ENCODE measurements around the gene GNG2. TPM values are rescaled to one million over a fixed set of nuclear protein-coding genes. Genes with fewer than 3 reads are reported as not detected.

Gene GNG2
- 10 to 100 TPM in 1 of 4 donors, 1 to 10 TPM in 3; 3.9 to 10.7 (median 7.3) TPM for total RNA-seq

- Histone ChIP-seq H3K36me3 (no peaks in the 10 kb centered on the region), H3K4me3 (replicated peaks in 1 of 3) (peak within 1 kb of the TSS in 2 of 3 donors; percentile 13 to 33), H3K27ac (no peak within 1 kb of the TSS), H3K4me1 (peaks cover 0 to 10% of the 10 kb centered on the region in 2 donors), H3K27me3 (no peaks in the 10 kb centered on the region), H3K9me3 (no peaks in the 10 kb centered on the region)
- intact Hi-C loops (cut with DNase I), result no loop called here
- peak; percentile 70 to 79 for DNase-seq
- 2% methylated on average over 22 of the region's 22 CpGs for WGBS, 2 donors
- peak in 1 of 2 donors; percentile 50 for TF ChIP-seq POLR2A (IDR thresholded peaks at IDR 0.05)
- TF ChIP-seq, protein P1, sequence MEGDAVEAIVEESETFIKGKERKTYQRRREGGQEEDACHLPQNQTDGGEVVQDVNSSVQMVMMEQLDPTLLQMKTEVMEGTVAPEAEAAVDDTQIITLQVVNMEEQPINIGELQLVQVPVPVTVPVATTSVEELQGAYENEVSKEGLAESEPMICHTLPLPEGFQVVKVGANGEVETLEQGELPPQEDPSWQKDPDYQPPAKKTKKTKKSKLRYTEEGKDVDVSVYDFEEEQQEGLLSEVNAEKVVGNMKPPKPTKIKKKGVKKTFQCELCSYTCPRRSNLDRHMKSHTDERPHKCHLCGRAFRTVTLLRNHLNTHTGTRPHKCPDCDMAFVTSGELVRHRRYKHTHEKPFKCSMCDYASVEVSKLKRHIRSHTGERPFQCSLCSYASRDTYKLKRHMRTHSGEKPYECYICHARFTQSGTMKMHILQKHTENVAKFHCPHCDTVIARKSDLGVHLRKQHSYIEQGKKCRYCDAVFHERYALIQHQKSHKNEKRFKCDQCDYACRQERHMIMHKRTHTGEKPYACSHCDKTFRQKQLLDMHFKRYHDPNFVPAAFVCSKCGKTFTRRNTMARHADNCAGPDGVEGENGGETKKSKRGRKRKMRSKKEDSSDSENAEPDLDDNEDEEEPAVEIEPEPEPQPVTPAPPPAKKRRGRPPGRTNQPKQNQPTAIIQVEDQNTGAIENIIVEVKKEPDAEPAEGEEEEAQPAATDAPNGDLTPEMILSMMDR (IDR thresholded peaks at IDR 0.05), result no peak
These were observed at the start of gene GNG2 for GRCh38 chr14:51860164-51860824. TSS of gene GNG2 (plus strand) at chr14:51860612. CDS start at chr14:51950679, 90,067 bp downstream.

GRCh38 chr14:51811706-51812105, 48.7 kb upstream of the GNG2 start:
- H3K4me1 ChIP-seq, result no peaks in the 10 kb centered on the region
- DNase-seq, result no peak
- no peaks in the 10 kb centered on the region for H3K9me3 ChIP-seq
- H3K4me3 ChIP-seq (replicated peaks in 1 of 3), result no peak overlapping the region
- no peaks in the 10 kb centered on the region for H3K36me3 ChIP-seq
- intact Hi-C loops (cut with DNase I), result no loop called here
- H3K27me3 ChIP-seq, result no peaks in the 10 kb centered on the region
- no peak overlapping the region for H3K27ac ChIP-seq
- TF ChIP-seq POLR2A (IDR thresholded peaks at IDR 0.05), result no peak
- TF ChIP-seq, protein P1 (IDR thresholded peaks at IDR 0.05), result no peak

DNA sequence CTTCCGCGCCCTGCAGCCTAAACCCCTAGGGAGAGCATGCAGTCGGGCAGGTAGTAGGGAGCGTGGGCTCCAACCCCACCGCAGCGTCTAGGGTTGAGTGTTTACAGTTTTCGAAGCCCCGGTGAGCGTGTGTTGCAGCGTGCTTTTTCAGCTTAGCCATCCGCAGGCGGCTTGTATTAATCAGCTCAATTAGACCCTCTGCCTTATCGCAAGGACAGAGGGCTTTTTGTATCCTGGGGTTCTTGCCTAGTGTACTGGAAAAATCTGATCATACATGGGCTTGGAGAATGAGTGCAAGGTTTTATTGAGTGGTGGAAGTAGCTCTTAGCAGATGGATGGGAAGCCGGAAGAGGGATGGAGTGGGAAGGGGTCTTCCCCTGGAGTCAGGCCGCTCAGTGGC, 44.4 kb upstream of the GNG2 start:
- no peaks in the 10 kb centered on the region for H3K4me1 ChIP-seq
- intact Hi-C loops (cut with DNase I), result no loop called here
- TF ChIP-seq, protein P1 (IDR thresholded peaks at IDR 0.05), result no peak
- no peak for TF ChIP-seq POLR2A (IDR thresholded peaks at IDR 0.05)
- WGBS, 2 donors, result 72 to 73% methylated on average over 13 to 15 of the region's 15 CpGs
- no peak overlapping the region for H3K4me3 ChIP-seq (replicated peaks in 1 of 3)
- no peaks in the 10 kb centered on the region for H3K36me3 ChIP-seq
- H3K9me3 ChIP-seq, result no peaks in the 10 kb centered on the region
- no peak for DNase-seq
- H3K27ac ChIP-seq, result no peak overlapping the region
- H3K27me3 ChIP-seq, result no peaks in the 10 kb centered on the region

- Histone ChIP-seq H3K9me3 (no peaks in the 10 kb centered on the region), H3K27ac (no peak overlapping the region), H3K36me3 (no peaks in the 10 kb centered on the region), H3K27me3 (no peaks in the 10 kb centered on the region), H3K4me1 (no peaks in the 10 kb centered on the region), H3K4me3 (replicated peaks in 1 of 3) (no peak overlapping the region)
- DNase-seq, result no peak
- WGBS, 2 donors, result 78 to 83% methylated on average over 2 of the region's 2 CpGs
- no peak for TF ChIP-seq POLR2A (IDR thresholded peaks at IDR 0.05)
- TF ChIP-seq, protein P1 (IDR thresholded peaks at IDR 0.05), result no peak
- intact Hi-C loops (cut with DNase I), result no loop called here
These were observed 43.1 kb upstream of the GNG2 start for GRCh38 chr14:51817326-51817725.

GRCh38 chr14:51818748-51819380, 41.5 kb upstream of the GNG2 start:
- WGBS, 2 donors, result 81 to 88% methylated on average over 9 of the region's 9 CpGs
- intact Hi-C loops (cut with DNase I), result no loop called here
- no peaks in the 10 kb centered on the region for H3K27me3 ChIP-seq
- H3K4me1 ChIP-seq, result no peaks in the 10 kb centered on the region
- no peak overlapping the region for H3K4me3 ChIP-seq (replicated peaks in 1 of 3)
- DNase-seq, result no peak
- H3K36me3 ChIP-seq, result no peaks in the 10 kb centered on the region
- H3K9me3 ChIP-seq, result no peaks in the 10 kb centered on the region
- TF ChIP-seq, protein P1 (IDR thresholded peaks at IDR 0.05), result no peak
- no peak for TF ChIP-seq POLR2A (IDR thresholded peaks at IDR 0.05)
- no peak overlapping the region for H3K27ac ChIP-seq

Data from thyroid gland (tissue), 4 donors.